Neuronal stem cell (in vitro differentiated cells): ENCODE measurements around the gene TMEM182. TPM values are rescaled to one million over a fixed set of nuclear protein-coding genes. Genes with fewer than 3 reads are reported as not detected.

Experiments
- DNase-seq: peaks from one replicate; pipeline ENCODE4 v3.0.0-alpha.2; 2013; ENCODE audit warnings: low spot score
- H2AFZ ChIP-seq: one replicate; pipeline ENCODE4 v1.6.1; 2013; ENCODE audit warnings: mild to moderate bottlenecking, low read length, inconsistent platforms
- H2AK5ac ChIP-seq: 2 replicates; pipeline ENCODE4 v1.6.1; 2013; ENCODE audit warnings: low read depth, mild to moderate bottlenecking, inconsistent platforms, low read length, moderate library complexity, mixed read lengths
- H2BK120ac ChIP-seq: 2 replicates; pipeline ENCODE4 v1.6.1; 2013; ENCODE audit warnings: low read depth, mild to moderate bottlenecking, inconsistent platforms, low read length, moderate library complexity, mixed read lengths
- H2BK12ac ChIP-seq: one replicate; pipeline ENCODE4 v1.6.1; 2013; ENCODE audit warnings: low read length, inconsistent platforms
- H2BK15ac ChIP-seq: 2 replicates; pipeline ENCODE4 v1.6.1; 2013; ENCODE audit warnings: mild to moderate bottlenecking, low read length, inconsistent platforms, mixed read lengths
- H2BK5ac ChIP-seq: one replicate; pipeline ENCODE4 v1.6.1; 2013; ENCODE audit warnings: inconsistent platforms, mild to moderate bottlenecking, low read length, moderate library complexity
- H3K14ac ChIP-seq: one replicate; pipeline ENCODE4 v1.6.1; 2013; ENCODE audit warnings: low read length, inconsistent platforms
- H3K18ac ChIP-seq: 2 replicates; pipeline ENCODE4 v1.6.1; 2013; ENCODE audit warnings: low read length, inconsistent platforms
- H3K23ac ChIP-seq: 2 replicates; pipeline ENCODE4 v1.6.1; 2013; ENCODE audit warnings: low read depth, mild to moderate bottlenecking, mixed read lengths, low read length, inconsistent platforms; ENCODE audit not compliant: poor library complexity
- H3K27ac ChIP-seq: replicated peaks from 3 replicates; pipeline ENCODE4 v1.5.1; 2013; ENCODE audit warnings: low read length, inconsistent platforms
- H3K27me3 ChIP-seq, 3 experiments: 2 replicates each; pipeline ENCODE4 v1.6.1; 2013; ENCODE audit warnings: low read length in 3 of 3, mild to moderate bottlenecking in 2 of 3, inconsistent platforms in 1 of 3, low read depth in 1 of 3, mixed read lengths in 1 of 3, moderate library complexity in 1 of 3; ENCODE audit not compliant: control insufficient read depth in 3 of 3, insufficient read depth in 3 of 3
- H3K36me3 ChIP-seq, 2 donors: replicated peaks in 1 of 2; 2 replicates each; pipeline ENCODE4 v1.6.1; 2013; ENCODE audit warnings: low read length in 2 of 2; ENCODE audit not compliant: control insufficient read depth in 2 of 2, insufficient read depth in 2 of 2
- H3K4ac ChIP-seq: 2 replicates; pipeline ENCODE4 v1.6.1; 2013; ENCODE audit warnings: inconsistent platforms, mild to moderate bottlenecking, low read length, moderate library complexity
- H3K4me1 ChIP-seq, 2 donors: 1 replicate in 1 of 2; 2 replicates in 1 of 2; pipeline ENCODE4 v1.6.1; 2013; ENCODE audit warnings: low read length in 2 of 2, low read depth in 1 of 2; ENCODE audit not compliant: control insufficient read depth in 2 of 2, insufficient read depth in 1 of 2
- H3K4me2 ChIP-seq: one replicate; pipeline ENCODE4 v1.6.1; 2013; ENCODE audit warnings: mild to moderate bottlenecking, low read length, inconsistent platforms; ENCODE audit not compliant: insufficient read depth, poor library complexity, severe bottlenecking
- H3K4me3 ChIP-seq, 2 donors: 2 replicates each; pipeline ENCODE4 v1.5.1; 2013; ENCODE audit warnings: low read length in 2 of 2, mild to moderate bottlenecking in 2 of 2, inconsistent platforms in 1 of 2, moderate library complexity in 1 of 2
- H3K79me1 ChIP-seq: one replicate; pipeline ENCODE4 v1.6.1; 2013; ENCODE audit warnings: low read depth, mild to moderate bottlenecking, inconsistent platforms, low read length, moderate library complexity
- H3K9ac ChIP-seq: one replicate; pipeline ENCODE4 v1.6.1; 2013; ENCODE audit warnings: mild to moderate bottlenecking, low read depth, low read length, inconsistent platforms; ENCODE audit not compliant: poor library complexity
- H3K9me3 ChIP-seq, 2 donors: replicated peaks in 1 of 2; 2 replicates each; pipeline versions ENCODE3 to v1.6.1; 2013; ENCODE audit warnings: low read length in 2 of 2, mild to moderate bottlenecking in 2 of 2, inconsistent platforms in 1 of 2, low read depth in 1 of 2, mixed read lengths in 1 of 2, moderate library complexity in 1 of 2; ENCODE audit not compliant: control insufficient read depth in 2 of 2, insufficient read depth in 1 of 2
- H4K8ac ChIP-seq: one replicate; pipeline ENCODE4 v1.6.1; 2013; ENCODE audit warnings: low read depth, mild to moderate bottlenecking, inconsistent platforms, low read length, moderate library complexity
- H4K91ac ChIP-seq: one replicate; pipeline ENCODE4 v1.6.1; 2013; ENCODE audit warnings: low read length, low read depth, mild to moderate bottlenecking, inconsistent platforms; ENCODE audit not compliant: poor library complexity
- WGBS, 2 donors: extraction: QIAGEN DNeasy Blood & Tissue Kit; methylation state at CpG; one replicate each; pipeline ENCODE4 v1.1.7; 2013; ENCODE audit warnings: missing lambda C conversion rate in 2 of 2, mixed read lengths in 1 of 2; ENCODE audit not compliant: insufficient read length in 2 of 2, insufficient replicate concordance in 1 of 2; ENCODE audit errors: extremely low coverage in 2 of 2; 5-methylcytosine and 5-hydroxymethylcytosine counted together
- polyA plus RNA-seq, 2 experiments: library from polyadenylated mRNA; stranded (reverse); fragments of 200-250 nt; gene quantifications; one replicate each; pipeline ENCODE4 v1.2.3, GENCODE V29; 2013

Gene TMEM182
- 5.9 TPM for polyA plus RNA-seq (2013, experiment 1 of 2)
- polyA plus RNA-seq (2013, experiment 2 of 2): 6.2 TPM

DNA sequence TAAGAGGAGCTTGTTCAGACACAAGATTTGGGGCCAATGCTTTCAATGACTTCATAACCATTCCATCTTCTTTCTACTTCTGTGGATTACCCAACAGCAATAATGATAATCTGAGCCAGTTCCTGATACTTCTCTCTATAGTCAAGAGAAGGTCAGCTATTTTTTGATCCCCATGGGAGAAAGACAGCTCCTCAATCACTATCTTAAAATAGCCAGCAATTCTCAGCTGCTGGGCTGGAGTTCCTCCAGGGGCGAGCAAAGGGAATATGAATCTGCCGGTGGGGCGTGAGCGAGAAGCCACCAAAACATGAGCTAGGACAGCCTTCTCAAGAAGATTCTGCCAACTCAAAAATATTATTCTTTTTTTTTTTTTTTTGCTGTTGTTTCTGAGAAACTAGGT, at the start of gene TMEM182:
TMEM182 (plus strand) TSS at position 269 of the 400 bp plus-strand sequence. CDS start 187 bp downstream, outside the sequence.
- H3K18ac ChIP-seq: no peak within 1 kb of the TSS
- no CpG with 5 or more reads among the region's 4 CpGs for WGBS, 2 donors

GRCh38 chr2:102717308-102718018, 44.4 kb upstream of the TMEM182 start:
- Histone ChIP-seq H3K4ac (no peak overlapping the region), H2BK15ac (no peak overlapping the region), H2AFZ (no peak overlapping the region), H3K27me3 (no peaks in the 10 kb centered on the region), H2BK120ac (no peak overlapping the region), H2BK5ac (no peak overlapping the region), H3K79me1 (peaks cover 2% of the 10 kb centered on the region), H4K8ac (no peak overlapping the region), H2BK12ac (no peak overlapping the region), H3K9me3 (no peaks in the 10 kb centered on the region), H3K18ac (no peak overlapping the region), H3K4me2 (no peak overlapping the region), H2AK5ac (no peak overlapping the region), H3K4me1 (no peaks in the 10 kb centered on the region), H3K27ac (no peak overlapping the region), H3K36me3 (peaks cover 23 to 53% of the 10 kb centered on the region in 2 donors), H3K4me3 (no peak overlapping the region), H3K9ac (no peak overlapping the region), H4K91ac (no peak overlapping the region), H3K23ac (no peak overlapping the region), H3K14ac (no peak overlapping the region)
- WGBS, 2 donors: no CpG with 5 or more reads among the region's 5 CpGs
- no peak for DNase-seq

More for the DNA sequence above, at the start of gene TMEM182:
- H3K9ac ChIP-seq: no peak within 1 kb of the TSS
- no peak within 1 kb of the TSS for H2BK5ac ChIP-seq
- H3K36me3 ChIP-seq: peaks cover 0 to 11% of the 10 kb centered on the region in 2 donors
- H3K79me1 ChIP-seq: no peaks in the 10 kb centered on the region
- no peak within 1 kb of the TSS for H4K91ac ChIP-seq
- no peak within 1 kb of the TSS for H2AFZ ChIP-seq
- H3K27me3 ChIP-seq: no peaks in the 10 kb centered on the region
- no peak within 1 kb of the TSS for H2AK5ac ChIP-seq
- H3K9me3 ChIP-seq: no peaks in the 10 kb centered on the region
- H2BK120ac ChIP-seq: no peak within 1 kb of the TSS
- no peak within 1 kb of the TSS for H3K23ac ChIP-seq
- H3K14ac ChIP-seq: no peak within 1 kb of the TSS
- H3K4me3 ChIP-seq: no peak within 1 kb of the TSS
- H3K4me1 ChIP-seq: no peaks in the 10 kb centered on the region
- H2BK12ac ChIP-seq: no peak within 1 kb of the TSS
- no peak within 1 kb of the TSS for H3K4ac ChIP-seq
- DNase-seq: no peak
- no peak within 1 kb of the TSS for H3K4me2 ChIP-seq
- no peak within 1 kb of the TSS for H2BK15ac ChIP-seq
- H3K27ac ChIP-seq: no peak within 1 kb of the TSS
- no peak within 1 kb of the TSS for H4K8ac ChIP-seq

DNA sequence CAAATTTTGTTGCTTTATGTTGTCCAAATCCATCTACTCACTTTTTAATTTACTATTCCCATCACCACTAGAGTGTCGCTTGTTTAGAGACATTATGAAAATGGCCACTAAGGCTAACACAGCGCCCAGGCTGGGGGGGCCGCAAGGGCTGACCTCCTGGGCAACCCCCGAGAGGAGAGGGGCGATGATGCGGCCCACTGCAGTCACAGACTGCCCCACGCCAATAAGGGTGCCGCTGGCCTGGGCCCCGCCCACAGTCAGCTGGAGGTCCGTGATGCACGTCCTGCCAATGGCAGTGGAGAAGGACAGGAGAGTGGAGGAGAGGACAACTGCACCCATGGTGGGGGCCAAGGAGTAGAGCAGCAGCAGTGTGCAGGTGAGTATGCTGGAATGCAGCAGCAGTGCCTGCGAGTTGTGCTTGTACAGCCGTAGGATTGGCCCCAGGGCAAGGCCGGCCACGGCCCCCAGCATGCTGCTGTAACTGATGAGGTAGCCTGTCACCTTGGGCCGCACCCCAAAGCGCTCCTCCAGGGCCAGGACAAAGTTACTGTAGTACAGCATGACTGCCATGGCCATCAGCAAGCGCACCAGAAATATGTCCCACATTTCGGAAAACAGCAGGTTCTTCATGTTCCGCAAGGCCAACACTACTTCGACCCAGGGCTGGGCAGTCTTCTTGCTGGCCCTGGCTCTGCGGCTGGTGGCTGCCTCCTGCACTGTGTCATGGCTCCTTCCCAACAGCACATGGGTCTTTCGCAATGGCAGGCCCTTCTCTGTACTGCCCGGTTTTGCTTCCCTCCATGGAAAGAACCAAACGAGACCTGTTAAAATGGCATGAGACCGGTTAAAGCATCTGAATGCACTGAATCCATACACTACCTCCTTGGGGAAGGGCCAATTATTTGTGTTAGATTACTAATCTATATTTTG, 43.2 kb upstream of the TMEM182 start:
- Histone ChIP-seq H2BK12ac (no peak overlapping the region), H3K4me3 (no peak overlapping the region), H3K27ac (no peak overlapping the region), H3K23ac (peak overlapping the region; percentile 56), H3K14ac (peak overlapping the region; percentile 21), H3K4ac (no peak overlapping the region), H3K36me3 (peaks cover 23 to 65% of the 10 kb centered on the region in 2 donors), H2BK120ac (no peak overlapping the region), H4K8ac (no peak overlapping the region), H3K27me3 (no peaks in the 10 kb centered on the region), H2BK5ac (no peak overlapping the region), H4K91ac (no peak overlapping the region), H2AK5ac (no peak overlapping the region), H3K4me2 (no peak overlapping the region), H3K9me3 (no peaks in the 10 kb centered on the region), H2BK15ac (no peak overlapping the region), H3K4me1 (no peaks in the 10 kb centered on the region), H2AFZ (no peak overlapping the region), H3K79me1 (peaks cover 2% of the 10 kb centered on the region), H3K18ac (no peak overlapping the region), H3K9ac (no peak overlapping the region)
- no CpG with 5 or more reads among the region's 26 CpGs for WGBS, 2 donors
- no peak for DNase-seq

DNA sequence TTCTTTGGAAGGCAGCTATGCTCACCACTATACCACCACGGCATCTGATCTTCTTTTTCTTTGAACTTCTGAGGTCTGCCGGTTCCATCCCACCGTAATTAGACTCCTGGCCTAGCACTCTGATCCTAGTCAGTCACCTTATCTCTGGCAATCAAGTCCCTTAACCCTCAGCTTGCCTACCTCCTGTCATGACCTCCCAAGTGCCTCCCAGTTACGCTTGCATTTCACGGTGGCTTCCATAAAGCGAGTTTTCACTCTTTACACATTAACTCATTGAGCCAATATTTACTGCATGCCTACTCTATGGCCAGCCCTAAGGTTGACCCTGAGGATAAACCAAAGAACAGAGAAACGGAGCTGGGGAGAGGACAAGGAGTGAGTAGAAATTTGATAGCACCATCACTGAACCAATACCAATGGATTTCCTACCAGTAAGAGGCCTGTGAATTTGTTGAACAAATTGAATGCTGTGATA, 37.8 kb upstream of the TMEM182 start:
- WGBS, 2 donors: no CpG with 5 or more reads among the region's 7 CpGs
- Histone ChIP-seq H3K4ac (no peak overlapping the region), H2BK120ac (no peak overlapping the region), H3K4me2 (no peak overlapping the region), H3K4me1 (no peaks in the 10 kb centered on the region), H3K9me3 (no peaks in the 10 kb centered on the region), H3K14ac (no peak overlapping the region), H4K8ac (no peak overlapping the region), H2BK5ac (no peak overlapping the region), H2AK5ac (no peak overlapping the region), H2BK12ac (no peak overlapping the region), H3K9ac (no peak overlapping the region), H3K27me3 (no peaks in the 10 kb centered on the region), H3K27ac (no peak overlapping the region), H3K23ac (no peak overlapping the region), H3K79me1 (no peaks in the 10 kb centered on the region), H2BK15ac (no peak overlapping the region), H4K91ac (no peak overlapping the region), H2AFZ (no peak overlapping the region), H3K4me3 (no peak overlapping the region), H3K36me3 (peaks cover 21 to 92% of the 10 kb centered on the region in 2 donors), H3K18ac (no peak overlapping the region)
- DNase-seq: no peak
